Prostate gland (tissue), 2 donors: ENCODE results near the gene MAP2K1. TPM values are rescaled to one million over a fixed set of nuclear protein-coding genes. Genes with fewer than 3 reads are reported as not detected.

Experiments
- DNase-seq: peaks from one replicate; pipeline ENCODE4 v3.0.0-alpha.2; 2019; ENCODE audit warnings: low spot score
- H3K27ac ChIP-seq, 2 donors: fragments of 200-600 bp; sonication (generic); 2 replicates each; pipeline ENCODE4 v1.5.1; 2017 to 2019
- H3K27me3 ChIP-seq: fragments of 200-600 bp; sonication (generic); replicated peaks from 2 replicates; pipeline ENCODE4 v1.5.1; 2019; ENCODE audit not compliant: insufficient read depth
- H3K36me3 ChIP-seq, 2 donors: fragments of 200-600 bp; sonication (generic); 1 replicate in 1 of 2; 2 replicates in 1 of 2; pipeline versions ENCODE4 v1.5.1 to v1.8.1; 2017 to 2019
- H3K4me1 ChIP-seq: fragments of 200-600 bp; sonication (generic); replicated peaks from 2 replicates; pipeline ENCODE4 v1.5.1; 2019
- H3K4me3 ChIP-seq, 2 donors: fragments of 200-600 bp; sonication (generic); 2 replicates each; pipeline ENCODE4 v1.5.1; 2017 to 2019
- H3K9me3 ChIP-seq: fragments of 200-600 bp; sonication (generic); 2 replicates; pipeline ENCODE4 v1.5.1; 2017
- CTCF ChIP-seq, 4 experiments: fragments of 200-600 bp in 2 of 4; fragments of 450-650 bp in 2 of 4; sonication (generic) in 2 of 4; IDR thresholded peaks; 1 replicate in 3 of 4; 2 replicates in 1 of 4; pipeline ENCODE4 v1.5.1; 2016 to 2019; ENCODE audit warnings: antibody characterized with exemption in 4 of 4, mild to moderate bottlenecking in 2 of 4, moderate library complexity in 2 of 4
- POLR2A ChIP-seq: fragments of 450-650 bp; IDR thresholded peaks from one replicate; pipeline ENCODE4 v1.6.1; 2016; ENCODE audit warnings: antibody characterized with exemption, mild to moderate bottlenecking
- POLR2AphosphoS5 ChIP-seq: sonication (generic); formaldehyde crosslinking; IDR thresholded peaks from one replicate; pipeline ENCODE4 v1.6.1; 2017; ENCODE audit warnings: antibody characterized with exemption
- WGBS: methylation state at CpG from one replicate; pipeline ENCODE4 v1.1.5; 2018; 5-methylcytosine and 5-hydroxymethylcytosine counted together
- intact Hi-C: fragments of 100-400 bp; cut with DNase I; formaldehyde crosslinking; loops from one replicate; pipeline ENCODE4 v1.14.2; 2022
- total RNA-seq, 2 donors: library from RNA; depleted of rRNA; stranded (reverse); fragments of >200 nt; gene quantifications; one replicate each; pipeline ENCODE4 v1.1.0, GENCODE V29; 2016

MAP2K1 gene
- total RNA-seq, 2 donors from 2014 or later, result 28.0 to 29.0 TPM

DNA sequence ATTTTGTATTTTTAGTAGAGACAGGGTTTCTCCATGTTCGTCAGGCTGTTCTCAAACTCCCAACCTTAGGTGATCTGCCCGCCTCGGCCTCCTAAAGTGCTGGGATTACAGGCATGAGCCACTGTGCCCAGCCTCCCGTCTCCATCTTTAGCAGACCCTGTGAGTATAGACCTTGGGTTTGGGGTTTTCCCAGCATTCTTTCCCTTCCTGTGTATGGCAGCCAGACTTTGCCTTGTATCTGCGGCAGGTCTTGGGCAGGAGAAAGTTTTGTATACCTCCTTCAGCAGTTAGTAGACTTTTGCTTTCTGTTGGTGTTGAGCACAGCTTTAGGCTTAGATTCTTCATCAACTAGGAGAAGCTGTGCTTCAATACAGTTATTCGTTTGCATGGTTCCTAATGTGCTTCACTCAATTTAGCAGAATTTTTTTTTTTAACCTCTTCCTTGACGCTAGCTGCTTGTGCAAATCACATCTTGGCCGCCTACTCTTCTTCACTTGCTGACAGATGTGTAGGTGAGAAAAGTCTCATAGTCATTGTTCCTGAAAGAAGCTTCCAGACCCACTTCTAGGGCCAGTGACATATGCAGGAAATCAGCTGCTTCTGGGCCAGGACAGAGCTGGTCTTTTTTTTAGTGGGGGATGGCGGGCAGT is 38.4 kb downstream of the MAP2K1 start:
- Histone ChIP-seq H3K4me1 (no peaks in the 10 kb centered on the region), H3K36me3 (no peaks in the 10 kb centered on the region), H3K4me3 (no peak overlapping the region), H3K27ac (no peak overlapping the region), H3K27me3 (no peaks in the 10 kb centered on the region), H3K9me3 (no peaks in the 10 kb centered on the region)
- intact Hi-C loops, result no loop called here
- no peak for TF ChIP-seq POLR2A
- no peak for TF ChIP-seq POLR2AphosphoS5
- no peak for TF ChIP-seq CTCF (IDR thresholded peaks at IDR 0.05)
- DNase-seq, result no peak
- 96% methylated on average over 9 of the region's 9 CpGs for WGBS

DNA sequence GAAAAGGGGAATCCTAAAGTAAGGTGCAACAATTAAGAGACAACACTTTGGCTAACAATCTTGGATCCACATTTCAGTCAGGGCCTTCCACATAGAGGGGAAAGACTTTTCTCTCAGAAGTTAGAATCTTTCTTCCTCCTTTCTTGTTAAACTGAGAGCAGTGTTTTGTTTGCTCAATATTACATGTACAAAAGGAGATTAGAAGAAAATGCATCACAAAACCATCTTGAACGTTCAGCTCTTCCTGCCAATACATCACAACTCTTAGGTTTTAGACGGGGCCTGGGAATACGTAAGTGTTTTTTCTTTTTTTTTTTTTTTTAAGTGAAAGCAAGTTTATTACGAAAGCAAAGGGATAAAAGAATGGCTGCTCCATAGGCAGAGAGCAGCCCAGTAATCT is 39.1 kb downstream of the MAP2K1 start:
- WGBS, result 64% methylated on average over 4 of the region's 4 CpGs
- no peak overlapping the region for H3K27ac ChIP-seq

DNA sequence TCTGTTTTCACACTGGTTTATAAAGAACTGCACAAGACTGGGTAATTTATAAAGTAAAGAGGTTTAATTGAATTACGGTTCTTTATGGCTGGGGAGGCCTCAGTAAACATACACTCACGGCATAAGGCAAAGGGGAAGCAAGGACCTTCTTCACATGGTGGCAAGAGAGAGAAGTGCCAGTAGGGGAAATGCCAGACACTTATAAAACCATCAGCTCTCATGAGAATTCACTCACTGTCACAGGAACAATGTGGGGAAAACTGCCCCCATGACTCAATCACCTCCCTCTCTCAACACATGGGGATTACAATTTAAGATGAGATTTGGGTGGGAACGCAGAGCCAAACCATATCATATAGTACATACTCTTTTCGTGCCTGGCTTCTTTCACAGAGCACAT is 42.4 kb downstream of the MAP2K1 start:
- H3K4me3 ChIP-seq, result no peak overlapping the region
- DNase-seq, result no peak
- no peaks in the 10 kb centered on the region for H3K9me3 ChIP-seq
- H3K4me1 ChIP-seq, result no peaks in the 10 kb centered on the region
- TF ChIP-seq CTCF (IDR thresholded peaks at IDR 0.05) (no peak), POLR2A (no peak), POLR2AphosphoS5 (no peak)
- WGBS, result 80% methylated on average over 4 of the region's 4 CpGs
- H3K36me3 ChIP-seq, result no peaks in the 10 kb centered on the region
- intact Hi-C loops, result no loop called here
- H3K27me3 ChIP-seq, result no peaks in the 10 kb centered on the region
- H3K27ac ChIP-seq, result no peak overlapping the region

More for the DNA sequence above, 39.1 kb downstream of the MAP2K1 start:
- DNase-seq, result no peak
- no peaks in the 10 kb centered on the region for H3K27me3 ChIP-seq
- H3K4me3 ChIP-seq, result no peak overlapping the region
- TF ChIP-seq POLR2A (no peak), POLR2AphosphoS5 (no peak), CTCF (IDR thresholded peaks at IDR 0.05) (no peak)
- H3K36me3 ChIP-seq, result no peaks in the 10 kb centered on the region
- no peaks in the 10 kb centered on the region for H3K4me1 ChIP-seq
- no peaks in the 10 kb centered on the region for H3K9me3 ChIP-seq
- intact Hi-C loops, result no loop called here

DNA sequence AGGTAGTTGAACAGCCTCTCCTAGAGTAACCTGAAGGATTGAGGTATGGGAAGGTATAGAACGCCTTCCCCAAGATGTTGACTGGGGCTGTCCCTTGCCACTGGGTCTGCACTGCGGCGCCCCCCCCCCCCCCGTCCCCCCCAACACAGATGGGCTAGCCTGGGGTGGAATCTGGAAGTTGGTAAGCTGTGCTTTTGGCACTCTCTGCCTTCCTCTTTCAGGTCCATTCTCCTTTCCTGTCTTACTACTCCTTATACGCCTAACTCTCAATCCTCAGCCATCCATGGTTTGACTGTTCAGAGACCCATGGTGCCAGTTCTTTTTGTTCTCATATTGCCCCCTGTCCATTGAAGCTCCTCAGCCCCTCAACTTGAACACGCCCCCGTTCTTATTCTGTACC is 42.8 kb downstream of the MAP2K1 start:
- H3K9me3 ChIP-seq, result no peaks in the 10 kb centered on the region
- H3K27me3 ChIP-seq, result no peaks in the 10 kb centered on the region
- TF ChIP-seq POLR2A (no peak), CTCF (IDR thresholded peaks at IDR 0.05) (no peak), POLR2AphosphoS5 (no peak)
- WGBS, result 77% methylated on average over 7 of the region's 7 CpGs
- no peak overlapping the region for H3K27ac ChIP-seq
- no peak for DNase-seq
- H3K4me1 ChIP-seq, result no peaks in the 10 kb centered on the region
- no peak overlapping the region for H3K4me3 ChIP-seq
- H3K36me3 ChIP-seq, result no peaks in the 10 kb centered on the region
- intact Hi-C loops, result no loop called here

DNA sequence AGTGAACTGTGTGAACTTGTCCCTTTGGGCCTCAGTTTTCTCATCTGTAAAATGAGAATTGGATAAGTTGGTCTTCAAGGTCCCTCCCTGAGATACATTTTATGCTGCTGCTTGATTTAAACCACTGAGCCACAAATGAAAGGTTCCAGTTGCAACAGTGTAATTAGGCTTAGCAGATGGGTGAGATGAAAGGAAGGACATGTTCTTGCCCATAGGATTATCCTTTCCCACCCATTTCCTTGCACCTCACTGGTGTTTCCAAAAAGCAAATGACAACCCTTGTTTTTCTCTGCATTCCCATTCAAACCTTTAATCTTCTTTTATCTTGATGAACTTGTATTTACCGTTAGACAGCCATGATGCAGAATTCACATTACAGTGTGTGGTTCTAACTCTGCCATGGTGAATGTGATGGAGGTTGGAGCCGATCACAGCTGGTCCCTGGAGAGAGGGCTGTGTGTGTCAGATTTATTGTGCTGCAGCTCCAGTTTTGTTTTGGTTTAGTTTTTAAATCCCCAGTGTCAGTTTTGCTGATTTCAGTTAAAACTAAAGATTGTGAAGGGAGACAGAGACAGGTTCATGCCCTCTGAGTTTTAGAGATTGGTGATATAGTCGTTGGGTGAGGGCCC is 44.0 kb downstream of the MAP2K1 start:
- H3K27me3 ChIP-seq, result no peaks in the 10 kb centered on the region
- WGBS, result 38% methylated on average over 3 of the region's 3 CpGs
- H3K9me3 ChIP-seq, result no peaks in the 10 kb centered on the region
- no peak overlapping the region for H3K4me3 ChIP-seq
- no peak for TF ChIP-seq CTCF (IDR thresholded peaks at IDR 0.05)
- TF ChIP-seq POLR2AphosphoS5, result no peak
- no peak for TF ChIP-seq POLR2A
- no peaks in the 10 kb centered on the region for H3K36me3 ChIP-seq
- no peaks in the 10 kb centered on the region for H3K4me1 ChIP-seq
- no peak overlapping the region for H3K27ac ChIP-seq
- no peak for DNase-seq
- intact Hi-C loops, result no loop called here
